HG02798 (cell line): ENCODE results near the gene PIK3CD.

ENCODE experiments used
- ATAC-seq: cut with Tn5 transposase; IDR thresholded peaks from one replicate; pipeline ENCODE4 v1.9.1; 2021; ENCODE audit warnings: mild to moderate bottlenecking; ENCODE audit not compliant: unreplicated experiment, poor library complexity

Gene PIK3CD

DNA sequence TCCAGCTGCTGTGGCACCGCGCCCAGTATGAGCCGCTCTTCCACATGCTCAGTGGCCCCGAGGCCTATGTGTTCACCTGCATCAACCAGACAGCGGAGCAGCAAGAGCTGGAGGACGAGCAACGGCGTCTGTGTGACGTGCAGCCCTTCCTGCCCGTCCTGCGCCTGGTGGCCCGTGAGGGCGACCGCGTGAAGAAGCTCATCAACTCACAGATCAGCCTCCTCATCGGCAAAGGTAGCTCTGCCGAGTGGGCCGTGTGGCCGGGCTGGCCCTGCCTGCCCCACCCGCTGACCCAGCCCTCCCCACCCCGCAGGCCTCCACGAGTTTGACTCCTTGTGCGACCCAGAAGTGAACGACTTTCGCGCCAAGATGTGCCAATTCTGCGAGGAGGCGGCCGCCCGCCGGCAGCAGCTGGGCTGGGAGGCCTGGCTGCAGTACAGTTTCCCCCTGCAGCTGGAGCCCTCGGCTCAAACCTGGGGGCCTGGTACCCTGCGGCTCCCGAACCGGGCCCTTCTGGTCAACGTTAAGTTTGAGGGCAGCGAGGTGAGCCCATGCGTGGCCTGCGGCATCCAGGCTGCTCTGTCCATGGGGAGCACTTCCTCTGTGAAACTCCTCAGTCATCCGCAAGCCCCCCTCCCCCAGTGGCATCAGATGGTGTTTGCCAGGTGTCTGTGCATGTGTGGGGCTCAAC, 64.2 kb downstream of the PIK3CD start:
- ATAC-seq: no peak

DNA sequence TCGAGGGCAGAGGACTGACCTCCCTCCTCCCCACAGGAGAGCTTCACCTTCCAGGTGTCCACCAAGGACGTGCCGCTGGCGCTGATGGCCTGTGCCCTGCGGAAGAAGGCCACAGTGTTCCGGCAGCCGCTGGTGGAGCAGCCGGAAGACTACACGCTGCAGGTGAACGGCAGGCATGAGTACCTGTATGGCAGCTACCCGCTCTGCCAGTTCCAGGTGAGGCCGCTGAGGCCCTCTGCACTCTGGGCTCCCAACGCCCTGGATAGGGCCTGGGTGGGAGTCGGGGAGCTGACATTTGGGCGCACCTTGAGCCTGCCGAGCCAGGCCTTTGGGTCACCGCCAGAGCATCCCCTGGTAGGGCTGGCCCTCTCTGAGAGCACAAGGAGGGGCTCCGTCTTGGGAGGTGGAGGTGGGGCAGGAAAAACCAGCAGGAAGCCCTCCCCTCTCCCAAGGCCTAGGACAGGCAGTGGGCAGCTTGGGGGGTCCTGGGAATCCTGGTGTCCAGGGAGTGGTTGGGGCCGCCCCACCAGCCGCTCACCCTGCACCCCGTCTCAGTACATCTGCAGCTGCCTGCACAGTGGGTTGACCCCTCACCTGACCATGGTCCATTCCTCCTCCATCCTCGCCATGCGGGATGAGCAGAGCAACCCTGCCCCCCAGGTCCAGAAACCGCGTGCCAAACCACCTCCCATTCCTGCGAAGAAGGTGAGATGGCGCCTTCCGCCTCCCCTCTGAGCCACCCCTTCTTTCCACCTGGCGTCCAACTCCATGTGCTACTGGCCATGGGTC, 65.1 kb downstream of the PIK3CD start:
- no peak for ATAC-seq

DNA sequence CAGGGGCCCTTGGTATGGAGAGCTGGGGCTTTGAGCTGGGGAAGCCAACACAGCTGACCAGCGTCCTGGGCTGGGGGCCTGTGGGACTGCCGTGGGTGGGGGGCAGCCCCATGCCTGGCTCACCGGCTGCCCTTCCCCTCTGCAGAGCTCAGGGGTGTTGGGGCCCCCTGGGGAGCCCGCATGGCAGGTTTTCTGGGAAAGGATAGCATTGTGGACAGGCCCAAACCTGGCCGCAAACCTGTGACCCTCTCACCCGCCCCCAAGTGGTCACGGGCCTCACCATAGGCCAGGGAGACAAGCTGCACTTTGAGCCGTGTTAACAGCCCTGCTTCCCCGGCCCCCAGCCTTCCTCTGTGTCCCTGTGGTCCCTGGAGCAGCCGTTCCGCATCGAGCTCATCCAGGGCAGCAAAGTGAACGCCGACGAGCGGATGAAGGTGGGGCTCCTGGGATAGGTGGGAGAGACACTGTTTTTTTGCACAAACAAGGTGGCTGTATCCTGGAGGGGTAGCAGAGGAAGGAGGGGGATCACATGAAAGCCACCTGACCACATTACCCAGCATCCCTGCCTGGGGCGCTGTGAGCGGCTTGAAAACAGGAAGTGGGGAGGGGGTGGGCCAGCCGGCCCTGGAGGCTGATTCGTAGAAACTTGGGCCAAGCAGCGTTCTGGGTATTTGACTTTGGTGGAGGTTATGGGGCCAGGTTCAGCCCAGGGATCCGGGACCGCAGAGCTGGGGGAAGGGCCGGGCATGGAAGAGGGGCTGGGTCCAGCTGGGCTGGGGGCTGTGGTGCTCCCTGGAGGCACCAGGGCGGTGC, 65.9 kb downstream of the PIK3CD start:
- peak; percentile 37 for ATAC-seq

DNA sequence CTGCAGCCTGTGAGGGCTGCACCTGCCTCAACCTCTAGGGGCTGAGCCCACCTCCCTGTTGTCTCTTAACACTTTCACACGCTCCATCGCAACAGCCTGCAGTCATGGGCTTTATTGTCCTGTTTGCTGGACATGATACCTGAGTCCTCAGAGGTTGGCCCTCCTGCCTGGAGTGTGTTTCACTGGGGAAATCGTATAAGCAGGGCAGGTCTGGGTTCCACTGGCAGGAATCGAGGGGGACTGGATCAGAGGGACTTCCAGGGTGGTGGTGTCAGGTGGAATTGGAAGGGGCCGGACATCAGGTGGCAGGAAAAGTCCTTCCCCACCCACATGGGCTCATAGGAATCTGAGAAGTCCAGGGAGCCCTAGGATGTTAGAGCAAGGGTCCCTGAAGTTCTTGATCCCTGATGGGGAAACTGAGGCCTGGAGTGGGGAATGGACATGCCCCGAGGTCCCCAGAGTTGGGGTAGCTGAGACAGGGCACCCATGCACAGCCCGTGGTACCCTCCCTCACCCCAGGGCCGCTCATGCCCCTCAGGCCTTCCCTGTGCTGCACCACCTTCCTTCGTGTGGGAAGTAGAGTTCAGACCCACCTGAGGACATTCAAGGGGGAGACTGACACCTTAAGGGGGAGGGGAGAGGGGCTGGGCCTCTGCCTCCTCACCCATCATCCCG, 66.6 kb downstream of the PIK3CD start:
- ATAC-seq: no peak

DNA sequence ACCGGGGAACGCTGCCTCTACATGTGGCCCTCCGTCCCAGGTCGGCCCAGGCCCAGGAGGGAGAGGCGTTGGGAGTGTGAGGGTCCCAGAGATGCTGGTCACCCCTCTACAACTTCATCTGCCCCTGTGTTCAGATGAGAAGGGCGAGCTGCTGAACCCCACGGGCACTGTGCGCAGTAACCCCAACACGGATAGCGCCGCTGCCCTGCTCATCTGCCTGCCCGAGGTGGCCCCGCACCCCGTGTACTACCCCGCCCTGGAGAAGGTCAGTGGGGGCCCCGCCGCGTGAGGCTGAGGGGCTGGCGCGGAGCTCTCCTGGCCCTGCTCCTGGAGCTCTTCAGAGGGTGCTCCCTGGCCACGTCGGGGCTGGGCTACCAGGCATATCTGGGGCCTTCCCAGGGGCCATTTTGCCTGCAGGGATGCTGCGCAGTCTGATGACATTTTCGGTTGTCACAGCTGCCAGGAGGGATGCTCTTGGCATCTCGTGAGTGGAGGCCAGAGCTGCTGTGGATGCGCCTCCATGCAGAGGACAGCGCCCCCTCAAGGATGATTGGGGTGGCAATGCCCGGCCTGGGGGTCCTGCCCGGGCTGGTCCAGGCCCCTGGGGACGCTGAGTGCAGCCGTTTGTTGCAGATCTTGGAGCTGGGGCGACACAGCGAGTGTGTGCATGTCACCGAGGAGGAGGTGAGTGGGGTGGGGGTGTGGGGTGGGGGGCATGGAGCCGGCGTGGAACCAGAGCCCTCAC, 68.6 kb downstream of the PIK3CD start:
- no peak for ATAC-seq

DNA sequence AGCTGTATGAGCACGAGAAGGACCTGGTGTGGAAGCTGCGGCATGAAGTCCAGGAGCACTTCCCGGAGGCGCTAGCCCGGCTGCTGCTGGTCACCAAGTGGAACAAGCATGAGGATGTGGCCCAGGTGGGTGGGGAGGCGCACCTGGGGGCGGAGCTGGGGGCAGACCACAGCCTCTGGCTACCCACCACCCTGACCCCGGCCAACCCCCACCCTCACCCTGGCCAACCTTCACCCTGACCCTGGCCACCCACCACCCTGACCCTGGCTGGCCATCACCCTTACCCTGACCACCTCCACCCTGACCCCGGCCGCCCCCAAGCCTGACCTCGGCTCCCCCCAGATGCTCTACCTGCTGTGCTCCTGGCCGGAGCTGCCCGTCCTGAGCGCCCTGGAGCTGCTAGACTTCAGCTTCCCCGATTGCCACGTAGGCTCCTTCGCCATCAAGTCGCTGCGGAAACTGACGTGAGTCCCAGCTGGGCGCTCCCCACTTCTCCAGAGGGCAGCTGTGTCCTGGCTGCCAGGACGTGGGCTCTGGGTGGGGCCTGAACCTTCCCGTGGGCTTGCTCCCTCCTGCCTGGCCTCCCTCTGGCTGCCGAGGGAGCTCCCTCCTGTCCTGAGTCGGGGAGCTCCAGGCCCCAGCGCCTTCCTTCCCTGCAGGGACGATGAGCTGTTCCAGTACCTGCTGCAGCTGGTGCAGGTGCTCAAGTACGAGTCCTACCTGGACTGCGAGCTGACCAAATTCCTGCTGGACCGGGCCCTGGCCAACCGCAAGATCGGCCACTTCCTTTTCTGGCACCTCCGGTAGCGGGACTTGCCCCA, 69.5 kb downstream of the PIK3CD start:
- ATAC-seq: no peak

DNA sequence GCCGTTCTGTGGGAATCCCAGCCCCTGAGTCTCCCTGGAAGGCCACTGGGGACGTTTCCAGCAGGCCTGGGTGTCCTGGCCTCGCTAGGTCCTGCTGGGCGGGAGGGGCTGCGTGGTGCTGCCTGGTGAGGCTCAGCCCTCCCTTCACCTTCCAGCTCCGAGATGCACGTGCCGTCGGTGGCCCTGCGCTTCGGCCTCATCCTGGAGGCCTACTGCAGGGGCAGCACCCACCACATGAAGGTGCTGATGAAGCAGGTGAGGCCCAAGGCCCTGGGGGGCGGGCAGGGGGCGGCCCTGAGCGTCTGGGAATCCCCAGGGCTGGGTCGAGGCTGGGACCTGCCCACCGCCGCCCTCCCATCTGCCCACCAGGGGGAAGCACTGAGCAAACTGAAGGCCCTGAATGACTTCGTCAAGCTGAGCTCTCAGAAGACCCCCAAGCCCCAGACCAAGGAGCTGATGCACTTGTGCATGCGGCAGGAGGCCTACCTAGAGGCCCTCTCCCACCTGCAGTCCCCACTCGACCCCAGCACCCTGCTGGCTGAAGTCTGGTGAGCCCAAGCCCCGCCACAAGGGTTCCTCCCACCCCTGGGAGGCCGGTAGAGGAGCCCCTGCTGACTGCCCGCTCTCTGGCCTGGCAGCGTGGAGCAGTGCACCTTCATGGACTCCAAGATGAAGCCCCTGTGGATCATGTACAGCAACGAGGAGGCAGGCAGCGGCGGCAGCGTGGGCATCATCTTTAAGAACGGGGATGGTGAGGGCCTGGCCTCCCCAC, 70.3 kb downstream of the PIK3CD start:
- no peak for ATAC-seq

DNA sequence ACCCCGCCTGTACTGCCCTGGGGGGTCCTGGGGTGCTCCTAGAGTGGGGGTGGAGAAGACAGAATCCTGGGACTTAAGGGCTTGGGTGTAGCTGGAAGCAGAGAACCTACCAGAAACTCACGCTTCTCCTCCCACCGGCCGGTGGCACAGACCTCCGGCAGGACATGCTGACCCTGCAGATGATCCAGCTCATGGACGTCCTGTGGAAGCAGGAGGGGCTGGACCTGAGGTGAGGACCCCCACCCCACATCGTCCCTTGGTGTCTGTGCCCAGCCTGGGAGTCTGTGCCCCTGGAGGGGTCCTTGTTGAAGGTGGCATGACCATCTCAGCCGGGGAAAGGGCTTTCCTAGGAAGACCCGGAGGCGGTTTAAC, 70.8 kb downstream of the PIK3CD start:
- ATAC-seq: no peak

DNA sequence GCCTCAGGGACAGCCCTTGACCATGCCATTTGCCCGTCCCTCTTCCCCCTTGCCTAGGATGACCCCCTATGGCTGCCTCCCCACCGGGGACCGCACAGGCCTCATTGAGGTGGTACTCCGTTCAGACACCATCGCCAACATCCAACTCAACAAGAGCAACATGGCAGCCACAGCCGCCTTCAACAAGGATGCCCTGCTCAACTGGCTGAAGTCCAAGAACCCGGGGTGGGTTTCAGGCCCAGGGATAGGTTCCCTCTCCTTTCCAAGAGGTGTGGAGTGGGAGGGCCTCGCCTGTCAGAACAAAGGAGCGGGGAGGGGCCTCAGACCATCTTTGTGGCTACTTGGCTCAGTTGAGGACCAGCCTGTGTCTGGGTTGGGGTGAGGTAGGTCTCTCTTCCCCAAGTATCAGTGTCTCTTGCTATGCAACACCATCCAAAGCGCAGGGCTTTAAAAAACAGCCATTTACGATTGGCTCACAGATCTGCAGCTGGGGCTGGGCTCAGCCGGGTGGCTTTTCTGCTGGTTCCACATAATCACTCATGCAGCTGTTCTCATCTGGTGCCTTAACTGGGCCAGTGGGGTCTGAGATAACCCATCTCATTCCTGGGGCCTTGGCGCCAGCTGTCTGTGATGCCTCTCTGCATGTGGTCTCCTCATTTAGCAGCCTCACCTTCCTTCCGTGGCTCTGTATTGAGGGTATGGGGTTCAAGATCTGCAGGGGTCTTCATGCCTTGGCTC, 71.7 kb downstream of the PIK3CD start:
- ATAC-seq: no peak

DNA sequence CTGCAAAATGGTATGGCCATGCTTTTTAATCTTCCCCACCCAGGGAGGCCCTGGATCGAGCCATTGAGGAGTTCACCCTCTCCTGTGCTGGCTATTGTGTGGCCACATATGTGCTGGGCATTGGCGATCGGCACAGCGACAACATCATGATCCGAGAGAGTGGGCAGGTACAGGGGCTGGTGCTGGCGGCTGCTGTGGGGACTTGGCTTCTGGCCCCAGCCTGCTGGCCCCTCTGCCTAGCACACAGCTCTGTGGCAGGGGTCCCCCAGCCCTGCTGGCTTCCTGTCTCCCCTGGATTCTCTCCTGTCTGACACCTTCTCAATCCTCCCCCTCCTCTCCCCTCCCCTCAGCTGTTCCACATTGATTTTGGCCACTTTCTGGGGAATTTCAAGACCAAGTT, 72.4 kb downstream of the PIK3CD start:
- no peak for ATAC-seq

DNA sequence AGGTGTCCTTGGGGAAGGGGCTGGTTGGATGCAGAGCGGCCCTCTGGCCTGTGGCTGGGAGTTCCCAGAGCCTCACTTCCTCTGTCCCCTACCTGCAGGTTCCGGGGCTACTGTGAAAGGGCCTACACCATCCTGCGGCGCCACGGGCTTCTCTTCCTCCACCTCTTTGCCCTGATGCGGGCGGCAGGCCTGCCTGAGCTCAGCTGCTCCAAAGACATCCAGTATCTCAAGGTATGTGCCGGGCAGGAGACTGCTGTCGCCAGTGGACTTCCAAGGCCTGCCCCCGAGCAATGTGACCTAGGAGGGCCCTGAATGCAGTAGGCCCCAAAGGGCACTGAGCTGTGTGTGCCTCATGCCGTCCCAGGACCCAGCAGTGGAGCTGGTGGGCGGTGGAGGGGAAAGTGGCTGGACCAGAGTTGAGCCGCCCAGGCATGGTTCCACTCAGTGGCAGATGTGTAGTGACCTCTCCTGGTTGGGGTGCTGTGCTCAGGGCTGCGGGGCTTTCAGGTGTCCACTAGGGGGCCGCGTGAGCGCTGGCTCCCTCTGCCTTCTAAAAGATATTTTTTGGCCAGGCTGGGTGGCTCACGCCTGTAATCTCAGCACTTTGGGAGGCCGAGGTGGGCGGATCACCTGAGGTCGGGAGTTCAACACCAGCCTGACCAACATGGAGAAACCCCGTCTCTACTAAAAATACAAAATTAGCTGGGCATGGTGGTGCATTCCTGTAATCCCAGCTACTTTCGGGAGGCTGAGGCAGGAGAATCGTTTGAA, 73.4 kb downstream of the PIK3CD start:
- peak; percentile 57 for ATAC-seq

DNA sequence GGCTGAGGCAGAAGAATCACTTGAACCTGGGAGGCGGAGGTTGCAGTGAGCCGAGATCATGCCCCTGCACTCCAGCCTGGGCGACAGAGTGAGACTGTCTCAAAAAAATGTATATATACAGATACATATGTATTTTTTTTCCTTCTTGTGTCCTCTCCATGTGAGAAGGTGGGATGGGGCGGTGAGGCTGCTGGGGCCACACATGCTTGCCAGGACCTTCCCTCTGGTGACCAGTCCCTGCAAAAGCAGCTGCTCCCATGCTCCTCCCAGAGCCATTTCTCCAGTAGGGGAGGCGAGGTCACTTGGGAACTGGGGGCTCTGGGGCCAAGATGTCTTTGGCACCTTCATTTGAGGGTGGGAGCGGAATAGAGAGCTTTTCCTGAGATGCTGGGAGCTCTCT, 74.9 kb downstream of the PIK3CD start:
- ATAC-seq: no peak

DNA sequence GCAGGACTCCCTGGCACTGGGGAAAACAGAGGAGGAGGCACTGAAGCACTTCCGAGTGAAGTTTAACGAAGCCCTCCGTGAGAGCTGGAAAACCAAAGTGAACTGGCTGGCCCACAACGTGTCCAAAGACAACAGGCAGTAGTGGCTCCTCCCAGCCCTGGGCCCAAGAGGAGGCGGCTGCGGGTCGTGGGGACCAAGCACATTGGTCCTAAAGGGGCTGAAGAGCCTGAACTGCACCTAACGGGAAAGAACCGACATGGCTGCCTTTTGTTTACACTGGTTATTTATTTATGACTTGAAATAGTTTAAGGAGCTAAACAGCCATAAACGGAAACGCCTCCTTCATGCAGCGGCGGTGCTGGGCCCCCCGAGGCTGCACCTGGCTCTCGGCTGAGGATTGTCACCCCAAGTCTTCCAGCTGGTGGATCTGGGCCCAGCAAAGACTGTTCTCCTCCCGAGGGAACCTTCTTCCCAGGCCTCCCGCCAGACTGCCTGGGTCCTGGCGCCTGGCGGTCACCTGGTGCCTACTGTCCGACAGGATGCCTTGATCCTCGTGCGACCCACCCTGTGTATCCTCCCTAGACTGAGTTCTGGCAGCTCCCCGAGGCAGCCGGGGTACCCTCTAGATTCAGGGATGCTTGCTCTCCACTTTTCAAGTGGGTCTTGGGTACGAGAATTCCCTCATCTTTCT, 75.5 kb downstream of the PIK3CD start:
- no peak for ATAC-seq

DNA sequence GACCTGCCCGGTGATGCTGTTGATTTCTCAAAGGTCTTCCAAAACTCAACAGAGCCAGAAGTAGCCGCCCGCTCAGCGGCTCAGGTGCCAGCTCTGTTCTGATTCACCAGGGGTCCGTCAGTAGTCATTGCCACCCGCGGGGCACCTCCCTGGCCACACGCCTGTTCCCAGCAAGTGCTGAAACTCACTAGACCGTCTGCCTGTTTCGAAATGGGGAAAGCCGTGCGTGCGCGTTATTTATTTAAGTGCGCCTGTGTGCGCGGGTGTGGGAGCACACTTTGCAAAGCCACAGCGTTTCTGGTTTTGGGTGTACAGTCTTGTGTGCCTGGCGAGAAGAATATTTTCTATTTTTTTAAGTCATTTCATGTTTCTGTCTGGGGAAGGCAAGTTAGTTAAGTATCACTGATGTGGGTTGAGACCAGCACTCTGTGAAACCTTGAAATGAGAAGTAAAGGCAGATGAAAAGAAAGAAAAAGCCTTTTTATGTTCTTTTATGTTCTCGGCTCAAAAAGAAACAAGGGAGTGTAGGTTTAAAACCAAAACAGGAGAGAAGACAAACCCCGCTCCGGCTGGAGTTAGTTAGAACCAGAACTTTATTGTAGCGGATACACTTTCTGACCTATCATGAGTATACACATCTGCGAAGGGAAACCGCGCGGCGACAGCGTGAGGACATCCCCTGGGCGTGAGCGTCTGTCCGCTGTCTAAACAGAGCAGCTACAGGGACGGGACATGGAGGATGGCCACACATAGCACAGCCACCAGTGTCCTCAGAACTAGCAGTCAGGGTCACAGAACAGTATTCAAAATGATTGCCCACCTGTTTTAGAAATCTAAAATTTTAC, 77.1 kb downstream of the PIK3CD start:
- ATAC-seq: no peak

DNA sequence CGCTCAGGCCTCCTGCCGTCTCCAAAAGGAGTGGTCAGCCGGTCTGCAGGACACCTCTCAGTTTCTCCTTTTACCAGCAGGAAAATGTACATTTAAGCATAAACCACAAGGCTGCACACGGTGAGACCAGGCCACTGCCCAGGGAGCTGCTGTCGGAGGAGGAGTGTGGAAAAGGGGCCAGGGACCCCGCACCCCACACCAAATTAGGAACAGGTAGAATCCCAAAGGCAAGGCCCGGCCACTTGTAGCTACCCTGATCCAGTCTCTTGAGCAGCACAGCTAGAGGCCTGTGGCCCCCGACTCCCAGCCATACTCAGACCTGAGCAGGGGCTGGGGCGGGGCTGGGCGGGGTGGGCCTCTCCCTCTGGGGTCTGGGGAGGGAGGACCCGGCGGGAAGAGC, 78.0 kb downstream of the PIK3CD start:
- no peak for ATAC-seq
